Measurements from ENCODE around the gene CD36.

CD36 gene

GRCh38 chr7:80722616-80723195 is 84.3 kb downstream of the CD36 start:
- DNase-seq (ENCODE audit: low spot score), result peak; percentile 84
- peak overlapping the region; percentile 42 to 74 for H3K27ac ChIP-seq

GRCh38 chr7:80724249-80724871 is 85.9 kb downstream of the CD36 start:
- H3K27ac ChIP-seq, result no peak overlapping the region
- TF ChIP-seq CTCF (IDR thresholded peaks at IDR 0.05), result no peak
- no peak for DNase-seq (ENCODE audit: low spot score)

More at GRCh38 chr7:80722616-80723195, 84.3 kb downstream of the CD36 start:
- TF ChIP-seq CTCF (IDR thresholded peaks at IDR 0.05), result no peak
- peak overlapping the region; percentile 21 for H3K4me3 ChIP-seq

DNA sequence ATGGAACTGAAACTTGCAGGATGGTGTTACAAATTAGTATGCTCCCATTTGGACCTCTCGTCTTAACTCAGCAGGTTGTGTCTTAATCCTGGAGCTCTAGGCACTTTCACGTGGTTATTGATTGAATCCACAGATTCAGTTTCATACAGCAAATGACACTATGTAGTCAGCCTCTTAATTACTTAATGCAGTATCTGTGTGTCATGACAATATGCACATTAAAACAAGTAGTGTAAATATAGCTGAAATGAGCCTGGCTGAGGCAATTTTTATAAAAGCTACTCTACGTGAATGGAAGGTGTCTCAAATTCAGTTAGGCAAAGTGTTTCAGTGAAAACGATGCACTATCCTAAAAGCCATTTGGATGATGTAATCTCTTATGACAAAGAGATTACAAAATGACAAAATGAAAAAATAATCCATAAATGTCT is 86.8 kb downstream of the CD36 start:
- TF ChIP-seq CTCF (IDR thresholded peaks at IDR 0.05), result no peak
- H3K4me3 ChIP-seq, result no peak overlapping the region
- H3K27ac ChIP-seq, result no peak overlapping the region
- no peak for DNase-seq (ENCODE audit: low spot score)

More at GRCh38 chr7:80724249-80724871, 85.9 kb downstream of the CD36 start:
- no peak overlapping the region for H3K4me3 ChIP-seq

Measured in coronary artery (tissue), 2 donors.